Heart right ventricle (tissue), 16 donors: ENCODE results near the gene RALGAPA2. TPM values are rescaled to one million over a fixed set of nuclear protein-coding genes. Genes with fewer than 3 reads are reported as not detected.

Experiments used
- ATAC-seq, 8 donors: fragments of 200-7000 bp; cut with Tn5 transposase; one replicate each; pipeline ENCODE4 v1.9.1; 2020; ENCODE audit warnings: mild to moderate bottlenecking in 8 of 8, moderate library complexity in 8 of 8, moderate number of reproducible peaks in 1 of 8
- DNase-seq, 2 donors: peaks; one replicate each; pipeline ENCODE4 v3.0.0-alpha.2; 2020
- H3K27ac ChIP-seq, 10 donors: fragments of 200-600 bp; sonication (generic) in 2 of 10; one replicate each; pipeline versions ENCODE4 v1.5.0 to v1.8.0; 2020 to 2022; ENCODE audit warnings: mild to moderate bottlenecking in 3 of 10
- H3K27me3 ChIP-seq, 7 donors: fragments of 200-600 bp; one replicate each; pipeline ENCODE4 v1.8.0; 2021 to 2022; ENCODE audit warnings: mild to moderate bottlenecking in 2 of 7
- H3K36me3 ChIP-seq, 9 donors: fragments of 200-600 bp; sonication (generic) in 1 of 9; one replicate each; pipeline versions ENCODE4 v1.5.0 to v1.8.0; 2020 to 2022; ENCODE audit warnings: mild to moderate bottlenecking in 2 of 9
- H3K4me1 ChIP-seq, 9 donors: fragments of 200-600 bp; sonication (generic) in 1 of 9; one replicate each; pipeline versions ENCODE4 v1.5.0 to v1.8.0; 2020 to 2022; ENCODE audit warnings: mild to moderate bottlenecking in 4 of 9
- H3K4me3 ChIP-seq, 10 donors: fragments of 200-600 bp; sonication (generic) in 2 of 10; one replicate each; pipeline versions ENCODE4 v1.5.0 to v1.8.0; 2020 to 2022; ENCODE audit warnings: mild to moderate bottlenecking in 7 of 10, moderate library complexity in 2 of 10
- H3K9me3 ChIP-seq, 11 donors: fragments of 200-600 bp in 10 of 11; sonication (generic) in 2 of 11; one replicate each; pipeline versions ENCODE4 v1.5.0 to v1.8.0; 2013 to 2022; ENCODE audit warnings: mild to moderate bottlenecking in 2 of 11, control low read depth in 1 of 11, moderate library complexity in 1 of 11
- WGBS, 2 donors: extraction: QIAGEN DNeasy Blood & Tissue Kit; methylation state at CpG; one replicate each; pipeline ENCODE4 v1.1.7; 2013; ENCODE audit warnings: inconsistent platforms in 1 of 2; 5-methylcytosine and 5-hydroxymethylcytosine counted together
- intact Hi-C, 10 donors: fragments of 100-400 bp; cut with DNase I; formaldehyde crosslinking; loops; one replicate each; pipeline versions ENCODE4 v1.11.1 to v1.14.2; 2022
- polyA plus RNA-seq, 2 donors: library from polyadenylated mRNA; stranded (reverse); fragments of 200-250 nt; gene quantifications; one replicate each; pipeline ENCODE4 v1.2.3, GENCODE V29; 2013
- total RNA-seq, 10 donors: library from RNA; stranded (reverse); fragmentation: NEBNext Ultra II Directional in 3 of 10; extraction: Animal tissue kit (Norgen Biotek cat#: 25700) in 3 of 10; gene quantifications; one replicate each; pipeline versions ENCODE4 v1.2.1 to v1.2.4, GENCODE V29; 2021 to 2023
- TF ChIP-seq, protein P1 (sequence below), 9 donors: fragments of 200-600 bp; sonication (generic) in 2 of 9; IDR thresholded peaks; one replicate each; pipeline versions ENCODE4 v1.5.0 to v1.8.0; 2021 to 2022; ENCODE audit warnings: antibody characterized with exemption in 9 of 9, mild to moderate bottlenecking in 5 of 9, moderate library complexity in 1 of 9
- donor health status: Arrhythmogenic right ventricular cardiomyopathy.
- donor health status: ischemic (EF 13 %, LVEDD 7.1; RV severe dilation, severe dysfunction).
- donor health status: healthy with polysubstance abuse.
- donor health status: DM: no; HTN: yes; CAD: no.
- donor health status: DM: no; HTN: no; CAD: no.
- donor health status: ischemic (EF 25% LVEDD 6.9; RV normal size, moderate dysfunction).
- donor health status: ischemic (EF 25% LVEDD 5.7; RV mildly dilated, moderate dysfunction).
- donor health status: healthy.
- donor health status: DM: yes; HTN: yes; CAD: no.
- donor health status: Ischemic cardiomyopathy.
- donor health status: ischemic (EF 35%, LVEDD 5.7; RV mildly dilated, moderate dysfunction).
- donor health status: nonischemic (EF 11% LVEDD 7.7; RV severe dilation, severe dysfunction).
- donor health status: DM: yes; HTN: yes; CAD: no.
- donor health status: PGD.
- donor health status: ischemic (EF 29% LVEDD 5.4; RV normal size, mild dysfunction).
- donor health status: nonischemic (EF 23%, LVEDD 6.1; RV moderate dilation, normal function).

The RALGAPA2 gene
- total and polyA plus RNA-seq, 12 donors, result 4.1 to 26.8 (median 18.2) TPM

DNA sequence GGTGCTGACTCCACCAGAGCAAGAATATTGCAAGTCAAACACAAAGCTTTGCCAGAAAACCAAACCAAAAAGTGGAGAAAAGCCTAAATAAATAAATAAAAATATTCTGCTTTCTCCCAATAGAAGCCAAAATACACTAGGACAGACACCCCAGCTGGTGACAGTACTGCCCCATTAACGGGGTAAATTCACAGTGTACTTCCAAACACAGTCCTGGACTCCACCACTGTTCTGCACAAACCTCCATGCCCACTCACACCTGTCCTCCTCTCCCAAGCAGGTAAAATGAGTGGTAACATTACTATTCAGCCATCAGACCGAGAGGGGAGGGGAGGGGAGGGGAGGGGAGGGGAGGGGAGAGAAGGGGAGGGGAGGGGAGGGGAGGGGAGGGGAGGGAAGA, 70.7 kb downstream of the RALGAPA2 start:
- Histone ChIP-seq H3K27ac (no peak overlapping the region), H3K27me3 (no peaks in the 10 kb centered on the region), H3K4me1 (peaks cover 0 to 20% (median 0%) of the 10 kb centered on the region in 9 donors), H3K4me3 (no peak overlapping the region), H3K36me3 (peaks cover 0 to 45% (median 14%) of the 10 kb centered on the region in 9 donors), H3K9me3 (no peaks in the 10 kb centered on the region)
- WGBS, 2 donors, result 96 to 100% methylated on average over 1 of the region's 2 CpGs
- TF ChIP-seq, protein P1, sequence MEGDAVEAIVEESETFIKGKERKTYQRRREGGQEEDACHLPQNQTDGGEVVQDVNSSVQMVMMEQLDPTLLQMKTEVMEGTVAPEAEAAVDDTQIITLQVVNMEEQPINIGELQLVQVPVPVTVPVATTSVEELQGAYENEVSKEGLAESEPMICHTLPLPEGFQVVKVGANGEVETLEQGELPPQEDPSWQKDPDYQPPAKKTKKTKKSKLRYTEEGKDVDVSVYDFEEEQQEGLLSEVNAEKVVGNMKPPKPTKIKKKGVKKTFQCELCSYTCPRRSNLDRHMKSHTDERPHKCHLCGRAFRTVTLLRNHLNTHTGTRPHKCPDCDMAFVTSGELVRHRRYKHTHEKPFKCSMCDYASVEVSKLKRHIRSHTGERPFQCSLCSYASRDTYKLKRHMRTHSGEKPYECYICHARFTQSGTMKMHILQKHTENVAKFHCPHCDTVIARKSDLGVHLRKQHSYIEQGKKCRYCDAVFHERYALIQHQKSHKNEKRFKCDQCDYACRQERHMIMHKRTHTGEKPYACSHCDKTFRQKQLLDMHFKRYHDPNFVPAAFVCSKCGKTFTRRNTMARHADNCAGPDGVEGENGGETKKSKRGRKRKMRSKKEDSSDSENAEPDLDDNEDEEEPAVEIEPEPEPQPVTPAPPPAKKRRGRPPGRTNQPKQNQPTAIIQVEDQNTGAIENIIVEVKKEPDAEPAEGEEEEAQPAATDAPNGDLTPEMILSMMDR (IDR thresholded peaks at IDR 0.05), result no peak
- intact Hi-C loops, result loop anchor here in 1 of 10 donors (10.0 kb wide), 1 partner anchor 443 kb away; no protein-coding TSS in a partner anchor
- no peak for ATAC-seq
- no peak for DNase-seq

DNA sequence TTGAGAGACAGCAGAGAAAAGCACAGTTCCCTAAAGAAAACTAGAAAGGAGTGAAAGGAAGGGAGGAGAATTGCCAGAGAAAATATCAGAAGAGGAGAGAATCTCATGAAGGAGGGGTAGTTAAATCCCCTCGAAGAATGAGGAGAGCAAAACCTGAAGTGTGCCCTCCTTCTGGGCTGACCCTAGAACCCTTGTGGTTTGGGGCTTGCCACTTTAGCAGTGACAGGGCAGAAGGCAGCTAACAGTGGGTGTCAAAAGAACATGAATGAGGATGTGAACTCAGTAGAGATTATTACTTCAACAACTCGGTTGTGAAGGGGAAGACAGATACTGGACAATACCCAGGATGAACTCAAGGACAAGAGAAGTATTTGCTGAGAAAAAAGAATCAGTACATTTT, 73.6 kb downstream of the RALGAPA2 start:
- TF ChIP-seq, protein P1 (IDR thresholded peaks at IDR 0.05), result no peak
- WGBS, 2 donors, result 75 to 76% methylated on average over 2 of the region's 2 CpGs
- H3K4me1 ChIP-seq, result peaks cover 0 to 8% (median 0%) of the 10 kb centered on the region in 9 donors
- H3K4me3 ChIP-seq, result no peak overlapping the region
- no peak for DNase-seq
- intact Hi-C loops, result no loop called here
- H3K36me3 ChIP-seq, result peaks cover 0 to 68% (median 24%) of the 10 kb centered on the region in 9 donors
- no peak overlapping the region for H3K27ac ChIP-seq
- no peaks in the 10 kb centered on the region for H3K9me3 ChIP-seq
- no peaks in the 10 kb centered on the region for H3K27me3 ChIP-seq
- no peak for ATAC-seq

DNA sequence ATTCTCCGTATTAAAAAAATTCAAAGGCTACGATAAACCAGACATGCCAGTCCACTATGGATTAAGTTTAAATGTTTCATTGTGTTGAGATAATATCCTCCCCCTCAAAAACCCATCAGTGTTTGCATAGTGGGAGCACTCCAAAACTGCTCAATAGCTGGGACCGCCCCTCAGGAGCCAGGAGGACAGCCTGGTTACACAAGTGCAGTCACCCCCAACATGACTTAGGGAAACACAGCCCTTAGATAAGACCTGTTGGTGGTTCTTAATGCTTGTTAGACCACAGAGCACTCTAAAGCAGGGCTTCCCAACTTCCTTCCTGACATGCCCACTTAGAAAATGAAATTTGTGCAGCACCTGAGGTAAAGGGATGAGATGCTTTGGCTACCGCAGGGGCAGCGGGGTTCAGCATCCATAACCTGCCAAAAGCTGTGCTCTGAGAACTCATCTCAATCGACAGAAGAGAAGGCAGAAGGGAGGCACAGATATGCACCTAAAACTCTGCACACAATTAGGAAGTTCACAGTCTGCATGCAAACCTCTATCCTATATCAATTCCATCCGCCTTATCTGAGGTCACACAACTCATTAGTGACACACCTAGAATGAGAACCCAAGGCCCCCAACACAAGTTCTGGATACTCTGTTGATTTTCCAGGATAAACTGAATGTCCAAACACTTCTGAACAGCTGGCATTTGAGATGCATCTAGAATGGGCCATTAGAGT, 74.3 kb downstream of the RALGAPA2 start:
- WGBS, 2 donors, result 93 to 94% methylated on average over 7 of the region's 7 CpGs
- H3K27me3 ChIP-seq, result no peaks in the 10 kb centered on the region
- peaks cover 0 to 75% (median 24%) of the 10 kb centered on the region in 9 donors for H3K36me3 ChIP-seq
- H3K4me3 ChIP-seq, result no peak overlapping the region
- DNase-seq (no peak), ATAC-seq (no peak)
- H3K9me3 ChIP-seq, result no peaks in the 10 kb centered on the region
- TF ChIP-seq, protein P1 (IDR thresholded peaks at IDR 0.05), result no peak
- H3K4me1 ChIP-seq, result peaks cover 0 to under 1% (median 0%) of the 10 kb centered on the region in 9 donors
- intact Hi-C loops, result no loop called here
- H3K27ac ChIP-seq, result no peak overlapping the region

DNA sequence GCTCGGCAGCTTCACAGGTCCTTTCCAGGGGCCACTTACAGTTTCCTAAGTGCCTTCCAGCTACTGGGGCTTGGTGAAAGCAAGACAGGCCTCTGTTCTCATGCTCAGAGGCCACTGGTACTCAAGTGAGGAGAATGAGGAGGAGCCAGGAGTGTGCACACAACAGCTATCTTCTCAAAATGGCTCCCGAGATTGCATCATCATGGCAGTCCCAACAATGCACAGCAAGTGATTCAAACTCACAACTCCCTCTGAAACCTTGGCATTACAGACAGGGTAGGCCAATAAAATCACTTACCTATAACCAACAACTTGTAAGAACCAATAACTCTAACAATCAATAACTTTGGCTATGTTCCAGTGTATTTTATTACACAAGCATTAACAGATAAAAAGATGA, 77.4 kb downstream of the RALGAPA2 start:
- TF ChIP-seq, protein P1 (IDR thresholded peaks at IDR 0.05), result no peak
- Histone ChIP-seq H3K27me3 (no peaks in the 10 kb centered on the region), H3K9me3 (no peaks in the 10 kb centered on the region), H3K36me3 (peaks cover 0 to 91% (median 24%) of the 10 kb centered on the region in 9 donors), H3K4me3 (no peak overlapping the region), H3K4me1 (no peaks in the 10 kb centered on the region), H3K27ac (no peak overlapping the region)
- 93 to 99% methylated on average over 2 of the region's 2 CpGs for WGBS, 2 donors
- intact Hi-C loops, result no loop called here
- no peak for ATAC-seq
- DNase-seq, result no peak
